Spinal cord (tissue), 10 donors: ENCODE results near the gene GLI3. TPM values are rescaled to one million over a fixed set of nuclear protein-coding genes. Genes with fewer than 3 reads are reported as not detected.

Experiments
- DNase-seq, 6 donors: peaks; one replicate each; pipeline versions ENCODE4 v3.0.0 to v3.0.0-alpha.2; 2013 to 2015; ENCODE audit warnings: low spot score in 6 of 6, low read depth in 4 of 6
- H3K27ac ChIP-seq: one replicate; pipeline ENCODE4 v1.5.1; 2013; ENCODE audit warnings: low read depth, low read length, control low read depth
- H3K27me3 ChIP-seq: one replicate; pipeline ENCODE4 v1.6.1; 2013; ENCODE audit warnings: low read length; ENCODE audit not compliant: control insufficient read depth, insufficient read depth
- H3K36me3 ChIP-seq: one replicate; pipeline ENCODE4 v1.6.1; 2013; ENCODE audit warnings: low read length; ENCODE audit not compliant: control insufficient read depth, insufficient read depth
- H3K4me1 ChIP-seq: one replicate; pipeline ENCODE4 v1.6.1; 2013; ENCODE audit warnings: low read length; ENCODE audit not compliant: control insufficient read depth, insufficient read depth
- H3K4me3 ChIP-seq: one replicate; pipeline ENCODE4 v1.5.1; 2013; ENCODE audit warnings: low read depth, low read length, control low read depth
- H3K9me3 ChIP-seq: one replicate; pipeline ENCODE4 v1.6.1; 2013; ENCODE audit warnings: low read length; ENCODE audit not compliant: control insufficient read depth, insufficient read depth
- WGBS: methylation state at CpG from one replicate; pipeline ENCODE4 v1.1.5; 2013; ENCODE audit warnings: missing lambda C conversion rate; ENCODE audit not compliant: insufficient coverage; 5-methylcytosine and 5-hydroxymethylcytosine counted together
- polyA plus RNA-seq, 2 donors: library from polyadenylated mRNA; unstranded; fragments of 120-200 nt; gene quantifications; one replicate each; pipeline ENCODE4 v1.2.1, GENCODE V29; 2013; ENCODE audit not compliant: insufficient read length in 2 of 2
- total RNA-seq, 2 donors: library from RNA; depleted of rRNA in 1 of 2; stranded (reverse); fragments of 120-200 nt in 1 of 2; fragments of >200 nt in 1 of 2; gene quantifications; one replicate each; pipeline versions ENCODE4 v1.2.3 to v1.2.4, GENCODE V29; 2013 to 2014
- donor health status: healthy.

GLI3 gene
- total and polyA plus RNA-seq, 4 donors, result 8.7 to 11.9 (median 10.1) TPM

DNA sequence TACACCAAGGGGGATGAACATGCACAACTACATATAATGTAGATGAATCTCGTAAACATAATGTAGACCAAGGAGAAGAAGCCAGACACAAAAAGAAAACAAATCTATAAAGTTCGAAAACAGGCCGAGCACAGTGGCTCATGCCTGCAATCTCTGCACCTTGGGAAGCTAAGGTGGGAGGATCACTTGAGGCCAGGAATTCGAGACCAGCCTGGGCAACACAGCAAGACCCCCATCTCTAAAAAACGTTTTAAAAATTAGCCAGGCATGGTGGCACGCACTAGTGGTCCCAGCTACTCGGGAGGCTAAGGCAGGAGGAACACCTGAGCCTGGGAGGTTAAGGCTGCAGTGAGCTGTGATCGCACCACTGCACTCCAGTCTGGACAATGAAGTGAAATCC lies 68.5 kb downstream of the GLI3 start:
- no peak overlapping the region for H3K4me3 ChIP-seq
- H3K9me3 ChIP-seq, result no peaks in the 10 kb centered on the region
- no peaks in the 10 kb centered on the region for H3K4me1 ChIP-seq
- no peaks in the 10 kb centered on the region for H3K36me3 ChIP-seq
- WGBS, result 100% methylated on average over 2 of the region's 8 CpGs
- no peak for DNase-seq
- no peak overlapping the region for H3K27ac ChIP-seq
- no peaks in the 10 kb centered on the region for H3K27me3 ChIP-seq

DNA sequence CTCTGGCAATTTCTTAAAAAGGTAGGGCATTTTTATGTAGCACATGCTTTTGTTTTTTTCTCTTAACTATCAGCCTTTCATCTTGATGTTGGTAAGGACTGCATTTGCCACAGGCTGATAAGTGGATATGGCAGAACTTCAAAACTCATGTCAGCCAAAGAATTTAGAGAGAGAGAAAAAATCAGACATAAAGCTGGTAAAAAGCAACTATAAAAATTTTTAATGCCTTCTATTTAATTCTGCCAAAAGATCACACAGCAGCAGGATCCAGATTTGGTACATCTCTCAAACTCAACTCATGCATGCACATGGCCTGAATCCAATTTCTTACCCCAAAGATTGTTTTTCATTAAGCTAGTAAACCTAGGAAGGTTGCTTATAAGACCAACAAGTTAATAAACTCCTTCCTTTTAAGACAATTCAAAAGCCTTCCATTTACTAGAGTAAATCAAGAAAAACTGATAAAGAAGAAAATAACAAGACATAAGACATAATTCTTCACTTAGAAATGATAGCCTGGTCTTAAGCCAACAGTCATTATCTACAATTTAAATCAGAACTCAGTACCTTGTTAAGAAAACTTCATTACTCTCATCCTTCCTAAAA lies 69.3 kb downstream of the GLI3 start:
- DNase-seq, result peak in 1 of 6 donors; percentile 52
- Histone ChIP-seq H3K36me3 (no peaks in the 10 kb centered on the region), H3K27me3 (no peaks in the 10 kb centered on the region), H3K4me3 (no peak overlapping the region), H3K27ac (no peak overlapping the region), H3K9me3 (no peaks in the 10 kb centered on the region), H3K4me1 (no peaks in the 10 kb centered on the region)

DNA sequence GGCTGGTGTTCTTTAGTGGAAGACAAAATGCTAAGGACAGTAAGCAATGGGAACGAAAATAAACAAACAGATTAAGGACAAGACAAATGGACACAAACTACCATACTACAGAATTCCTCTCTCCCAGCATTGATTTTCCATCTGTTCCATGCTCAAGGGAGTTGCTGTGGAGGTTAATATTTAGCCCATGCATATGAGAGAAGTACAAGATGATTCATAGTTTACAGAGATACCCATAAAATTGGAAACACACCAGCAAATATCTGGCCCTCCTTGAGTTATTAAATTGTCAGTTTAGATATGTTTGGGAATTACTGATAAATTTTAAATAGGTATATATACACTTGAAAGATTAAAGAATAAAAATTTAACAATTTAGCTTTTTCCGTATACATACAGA lies 69.8 kb downstream of the GLI3 start:
- Histone ChIP-seq H3K4me3 (no peak overlapping the region), H3K27me3 (no peaks in the 10 kb centered on the region), H3K4me1 (no peaks in the 10 kb centered on the region), H3K36me3 (no peaks in the 10 kb centered on the region), H3K27ac (no peak overlapping the region), H3K9me3 (no peaks in the 10 kb centered on the region)
- DNase-seq, result no peak
- no CpG with 5 or more reads among the region's 2 CpGs for WGBS

DNA sequence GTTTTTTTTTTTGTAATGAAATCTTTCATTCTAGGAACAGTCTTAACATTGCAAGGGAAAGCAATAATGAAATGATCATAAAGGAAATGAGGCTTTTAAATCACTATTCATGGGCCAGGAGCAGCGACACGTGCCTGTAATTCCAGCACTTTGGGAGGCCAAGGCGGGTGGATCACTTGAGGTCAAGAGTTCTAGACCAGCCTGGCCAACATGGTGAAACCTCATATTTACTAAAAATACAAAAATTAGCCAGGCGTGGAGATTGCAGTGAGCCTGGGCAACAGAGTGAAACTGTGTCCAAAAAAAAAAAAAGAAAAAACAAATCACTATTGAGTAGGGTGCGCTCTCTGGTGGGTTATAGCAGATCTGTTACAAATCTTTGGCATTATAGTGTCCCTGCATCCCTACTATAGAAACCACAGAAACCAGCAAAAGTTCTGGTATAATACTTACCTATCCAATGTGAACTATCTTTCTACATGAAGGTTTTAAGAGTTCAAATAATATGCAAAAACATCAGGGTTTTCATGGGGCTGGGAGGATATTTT lies 72.1 kb downstream of the GLI3 start:
- Histone ChIP-seq H3K36me3 (no peaks in the 10 kb centered on the region), H3K9me3 (no peaks in the 10 kb centered on the region), H3K4me3 (no peak overlapping the region), H3K27ac (no peak overlapping the region), H3K27me3 (no peaks in the 10 kb centered on the region), H3K4me1 (no peaks in the 10 kb centered on the region)
- DNase-seq, result no peak
- no CpG with 5 or more reads among the region's 5 CpGs for WGBS

DNA sequence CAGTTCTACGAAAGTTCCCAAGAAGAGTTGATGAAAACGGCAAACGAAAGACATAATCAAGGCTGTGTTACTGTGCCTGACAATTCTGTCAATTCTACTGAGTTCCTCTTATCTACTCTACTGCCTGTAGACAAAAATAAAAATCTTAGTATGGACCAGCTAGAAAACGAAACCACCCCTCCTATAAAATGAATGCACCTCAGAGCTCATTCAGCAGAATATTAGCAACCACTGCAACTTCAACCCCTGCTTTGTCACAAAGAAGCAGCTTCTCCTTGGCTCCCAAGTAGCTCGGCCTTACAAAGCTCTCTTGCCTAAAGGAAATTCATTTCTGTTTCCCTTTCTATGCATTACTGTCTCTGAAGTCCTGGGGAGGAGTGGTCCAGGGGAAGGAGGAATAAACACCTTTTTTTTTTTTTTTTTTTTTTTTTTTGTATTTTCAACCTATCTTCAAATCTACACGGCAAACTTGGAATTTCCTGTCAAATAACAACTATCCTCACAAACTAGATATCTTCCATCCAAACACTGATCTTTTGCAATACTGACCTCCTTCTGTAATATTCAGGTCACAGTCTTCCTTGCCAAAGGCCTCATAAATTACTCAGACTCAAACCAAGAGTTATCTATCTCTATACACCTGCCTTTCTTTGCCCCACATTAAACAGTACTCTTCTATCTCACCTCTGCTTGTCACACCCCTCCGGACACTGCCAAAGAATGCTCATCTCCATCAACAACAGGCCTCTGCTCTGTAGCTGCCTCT lies 74.3 kb downstream of the GLI3 start:
- H3K4me1 ChIP-seq, result no peaks in the 10 kb centered on the region
- no peaks in the 10 kb centered on the region for H3K36me3 ChIP-seq
- WGBS, result 75% methylated on average over 6 of the region's 7 CpGs
- H3K27me3 ChIP-seq, result no peaks in the 10 kb centered on the region
- no peaks in the 10 kb centered on the region for H3K9me3 ChIP-seq
- no peak overlapping the region for H3K4me3 ChIP-seq
- DNase-seq, result no peak
- H3K27ac ChIP-seq, result no peak overlapping the region

DNA sequence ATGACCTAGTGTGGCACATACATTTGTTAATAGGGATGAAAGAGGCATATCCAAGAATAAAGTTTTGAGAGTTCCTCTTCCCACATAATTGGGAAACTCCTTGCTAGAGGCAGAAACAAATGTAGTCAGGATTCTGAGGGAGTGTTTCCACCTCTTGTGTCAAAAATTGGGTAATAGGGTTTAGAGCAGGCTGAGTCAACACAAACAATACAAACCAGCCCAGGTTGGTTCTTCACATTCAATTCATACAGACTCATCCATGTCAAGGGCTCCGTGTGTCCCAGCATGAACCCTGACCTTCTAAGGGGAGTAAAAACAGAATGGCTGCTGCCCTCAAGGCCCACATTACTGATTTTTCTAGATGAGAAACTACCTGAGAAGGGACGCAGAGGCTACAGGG lies 75.3 kb downstream of the GLI3 start:
- no peaks in the 10 kb centered on the region for H3K27me3 ChIP-seq
- 100% methylated on average over 1 of the region's 2 CpGs for WGBS
- no peak overlapping the region for H3K27ac ChIP-seq
- H3K9me3 ChIP-seq, result no peaks in the 10 kb centered on the region
- H3K4me3 ChIP-seq, result no peak overlapping the region
- H3K4me1 ChIP-seq, result peaks cover under 1% of the 10 kb centered on the region
- no peak for DNase-seq
- H3K36me3 ChIP-seq, result no peaks in the 10 kb centered on the region

DNA sequence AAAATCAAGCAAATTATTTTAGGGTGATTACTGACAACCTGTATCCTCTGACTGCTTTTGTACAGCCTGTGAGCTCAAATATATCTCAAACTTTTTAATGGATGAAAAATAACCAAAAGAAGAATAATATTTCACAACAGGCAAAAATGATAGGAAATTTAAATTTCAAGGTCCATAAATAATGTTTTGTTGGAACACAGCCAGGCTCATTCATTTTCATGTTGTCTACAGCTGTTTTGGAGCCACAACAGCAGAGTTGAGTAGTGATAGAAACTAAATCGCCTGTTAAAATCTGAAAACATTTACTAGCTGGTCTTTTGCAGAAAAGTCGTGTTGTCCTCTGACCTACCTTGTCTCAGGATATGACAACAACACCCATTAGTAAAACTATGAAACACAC lies 75.9 kb downstream of the GLI3 start:
- no peaks in the 10 kb centered on the region for H3K9me3 ChIP-seq
- H3K4me3 ChIP-seq, result no peak overlapping the region
- whole genome bisulfite sequencing, result no CpG with 5 or more reads among the region's 2 CpGs
- no peak for DNase-seq
- H3K27me3 ChIP-seq, result no peaks in the 10 kb centered on the region
- no peak overlapping the region for H3K27ac ChIP-seq
- no peaks in the 10 kb centered on the region for H3K36me3 ChIP-seq
- peaks cover 3% of the 10 kb centered on the region for H3K4me1 ChIP-seq

DNA sequence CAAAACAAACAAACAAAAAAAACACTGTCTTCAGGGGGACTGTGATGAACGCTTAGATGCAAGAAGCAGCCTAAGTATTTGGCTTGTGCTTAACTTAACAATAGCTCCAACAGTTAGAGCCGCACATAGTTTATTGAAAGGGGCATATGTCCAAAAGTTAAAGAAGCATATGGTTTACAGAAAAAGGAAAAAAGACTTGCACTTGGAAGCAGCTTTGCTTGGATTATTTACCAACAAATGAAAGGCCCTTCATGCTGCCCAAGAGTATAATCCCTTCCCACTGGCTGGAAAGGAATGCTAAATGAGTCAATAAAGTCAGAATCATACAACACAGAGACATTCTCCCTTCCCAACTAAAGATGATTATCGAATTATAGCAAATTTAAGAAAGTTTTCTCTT lies 77.9 kb downstream of the GLI3 start:
- DNase-seq, result peak in 2 of 6 donors; percentile 51 to 83
- H3K36me3 ChIP-seq, result no peaks in the 10 kb centered on the region
- WGBS, result 14% methylated on average over 1 of the region's 3 CpGs
- H3K4me3 ChIP-seq, result no peak overlapping the region
- H3K27ac ChIP-seq, result no peak overlapping the region
- H3K9me3 ChIP-seq, result no peaks in the 10 kb centered on the region
- H3K27me3 ChIP-seq, result no peaks in the 10 kb centered on the region
- H3K4me1 ChIP-seq, result peaks cover 17% of the 10 kb centered on the region

DNA sequence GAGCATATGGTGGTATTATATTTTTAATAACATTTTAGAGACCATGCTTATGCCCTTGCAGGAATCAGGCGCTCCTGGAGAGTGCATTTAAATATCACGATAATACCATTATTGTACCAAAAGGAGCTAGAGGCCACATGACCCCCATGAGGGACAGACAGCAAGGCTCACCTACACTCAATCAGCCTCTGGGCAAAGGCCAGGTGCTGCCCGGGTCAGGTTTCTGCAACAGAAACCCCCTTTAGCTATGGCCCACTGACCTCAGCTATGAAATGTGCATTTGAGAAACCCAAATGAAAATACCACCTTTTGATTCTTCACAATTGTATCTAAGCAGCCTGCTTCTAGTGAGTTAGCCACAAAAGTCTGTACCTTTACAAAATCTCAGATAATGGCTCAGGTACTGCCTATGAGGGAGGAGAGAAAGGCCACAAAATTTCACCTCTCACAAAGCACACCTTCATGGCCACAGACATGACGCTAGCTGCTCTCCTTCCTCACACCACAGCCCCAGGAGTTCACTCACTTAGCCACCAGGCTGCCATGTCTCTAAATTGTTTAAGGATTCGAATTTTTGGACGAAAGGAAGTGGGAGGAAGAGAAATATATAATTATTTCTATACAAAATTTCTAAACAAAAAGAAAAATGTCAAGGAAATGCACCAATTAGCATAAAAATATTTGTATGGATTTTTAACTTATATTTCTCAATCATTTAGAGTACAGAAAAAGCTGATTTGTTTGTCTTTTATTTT lies 79.9 kb downstream of the GLI3 start:
- Histone ChIP-seq H3K4me3 (no peak overlapping the region), H3K4me1 (peaks cover 25% of the 10 kb centered on the region)
- WGBS, result 86% methylated on average over 3 of the region's 6 CpGs

More for the DNA sequence above, 79.9 kb downstream of the GLI3 start:
- Histone ChIP-seq H3K9me3 (no peaks in the 10 kb centered on the region), H3K27me3 (no peaks in the 10 kb centered on the region), H3K36me3 (no peaks in the 10 kb centered on the region), H3K27ac (no peak overlapping the region)
- no peak for DNase-seq
